Activated CD8-positive, alpha-beta memory T cell treated with anti-CD3 and anti-CD28 coated beads, Interleukin-2, amount 50 U/mL, for 48 hours (primary cell): ENCODE measurements around the gene MRTFB.
"Not testable (repeated sequence)": the region's sequence is repeated elsewhere in the genome, so short reads cannot be mapped to it uniquely, and the experiment has no call there.

Experiments
- DNase-seq: peaks from one replicate; pipeline ENCODE4 v3.0.0-alpha.2; 2020

MRTFB gene, protein sequence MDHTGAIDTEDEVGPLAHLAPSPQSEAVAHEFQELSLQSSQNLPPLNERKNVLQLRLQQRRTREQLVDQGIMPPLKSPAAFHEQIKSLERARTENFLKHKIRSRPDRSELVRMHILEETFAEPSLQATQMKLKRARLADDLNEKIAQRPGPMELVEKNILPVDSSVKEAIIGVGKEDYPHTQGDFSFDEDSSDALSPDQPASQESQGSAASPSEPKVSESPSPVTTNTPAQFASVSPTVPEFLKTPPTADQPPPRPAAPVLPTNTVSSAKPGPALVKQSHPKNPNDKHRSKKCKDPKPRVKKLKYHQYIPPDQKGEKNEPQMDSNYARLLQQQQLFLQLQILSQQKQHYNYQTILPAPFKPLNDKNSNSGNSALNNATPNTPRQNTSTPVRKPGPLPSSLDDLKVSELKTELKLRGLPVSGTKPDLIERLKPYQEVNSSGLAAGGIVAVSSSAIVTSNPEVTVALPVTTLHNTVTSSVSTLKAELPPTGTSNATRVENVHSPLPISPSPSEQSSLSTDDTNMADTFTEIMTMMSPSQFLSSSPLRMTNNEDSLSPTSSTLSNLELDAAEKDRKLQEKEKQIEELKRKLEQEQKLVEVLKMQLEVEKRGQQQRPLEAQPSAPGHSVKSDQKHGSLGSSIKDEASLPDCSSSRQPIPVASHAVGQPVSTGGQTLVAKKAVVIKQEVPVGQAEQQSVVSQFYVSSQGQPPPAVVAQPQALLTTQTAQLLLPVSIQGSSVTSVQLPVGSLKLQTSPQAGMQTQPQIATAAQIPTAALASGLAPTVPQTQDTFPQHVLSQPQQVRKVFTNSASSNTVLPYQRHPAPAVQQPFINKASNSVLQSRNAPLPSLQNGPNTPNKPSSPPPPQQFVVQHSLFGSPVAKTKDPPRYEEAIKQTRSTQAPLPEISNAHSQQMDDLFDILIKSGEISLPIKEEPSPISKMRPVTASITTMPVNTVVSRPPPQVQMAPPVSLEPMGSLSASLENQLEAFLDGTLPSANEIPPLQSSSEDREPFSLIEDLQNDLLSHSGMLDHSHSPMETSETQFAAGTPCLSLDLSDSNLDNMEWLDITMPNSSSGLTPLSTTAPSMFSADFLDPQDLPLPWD

DNA sequence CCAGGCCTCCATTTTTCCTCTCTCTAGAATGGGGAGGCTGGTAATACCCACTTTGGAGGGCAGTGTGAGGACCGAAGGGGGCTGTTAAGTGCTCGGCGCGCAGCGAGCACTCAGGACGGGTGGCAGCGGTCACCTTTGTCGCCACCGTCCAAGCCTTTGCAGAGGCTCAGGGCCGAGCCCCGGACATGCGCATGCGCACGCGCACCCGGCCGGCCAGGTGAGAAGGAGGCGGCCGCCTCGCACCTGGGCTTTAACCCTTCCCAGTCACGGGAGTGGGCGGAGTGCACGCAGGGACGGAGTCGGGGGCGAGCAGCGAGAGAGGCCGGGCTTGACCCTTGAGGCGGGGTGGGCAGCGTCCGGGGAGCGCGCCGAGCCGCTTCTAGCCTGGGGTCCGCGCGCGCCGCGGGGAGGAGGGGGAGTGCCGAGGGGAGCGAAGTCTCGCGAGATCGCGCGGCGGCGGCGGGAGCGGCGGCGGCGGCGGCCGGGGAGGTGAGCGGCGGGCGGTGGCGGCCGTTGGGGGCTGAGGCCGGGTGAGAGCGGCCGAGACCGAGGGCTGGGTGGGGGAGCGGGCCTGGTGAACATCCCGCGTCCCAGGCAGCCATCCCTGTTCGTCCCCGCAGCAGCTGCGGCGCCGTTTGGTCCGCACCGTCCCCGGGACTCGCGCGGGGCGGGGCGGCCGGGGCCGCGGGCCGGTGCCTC, at the start of gene MRTFB:
TSS of gene MRTFB (plus strand) at position 443 of the 699 bp plus-strand sequence. CDS start 69,288 bp downstream, outside the sequence.
- DNase-seq: peak; percentile 92

DNA sequence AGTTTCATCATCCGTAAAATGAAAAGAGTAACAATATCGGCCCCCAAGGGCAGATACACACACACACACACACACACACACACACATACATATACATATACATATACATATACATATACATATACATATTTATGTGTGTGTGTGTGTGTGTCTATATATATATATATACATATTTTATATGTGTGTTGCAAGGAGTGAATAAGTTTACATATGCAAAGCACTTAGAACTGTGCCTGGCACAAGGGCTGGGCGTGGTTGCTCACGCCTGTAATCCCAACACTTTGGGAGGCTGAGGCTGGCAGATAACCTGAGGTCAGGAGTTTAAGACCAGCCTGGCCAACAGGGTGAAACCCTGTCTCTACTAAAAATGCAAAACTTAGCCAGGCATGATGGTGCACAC, 47.6 kb upstream of the MRTFB start:
- not testable (repeated sequence) for DNase-seq

DNA sequence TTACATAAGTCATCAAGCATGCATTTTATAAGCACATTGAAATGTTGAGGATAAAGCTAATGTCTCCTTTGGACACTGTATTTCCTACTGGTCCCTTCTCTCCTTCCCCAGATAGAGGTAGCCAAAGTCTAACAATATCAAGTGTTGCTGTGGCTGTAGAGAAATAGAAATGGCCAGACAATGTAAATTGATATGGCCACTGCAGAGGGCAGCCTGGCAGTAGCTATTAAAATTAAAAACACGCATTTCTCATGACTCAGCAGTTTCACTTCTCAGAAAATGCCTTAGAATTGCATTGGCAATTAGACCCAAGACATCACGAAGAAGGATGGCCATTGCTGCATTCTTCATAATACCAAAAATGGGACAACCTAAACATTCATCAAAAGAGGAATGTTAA, 46.8 kb upstream of the MRTFB start:
- DNase-seq: no peak

DNA sequence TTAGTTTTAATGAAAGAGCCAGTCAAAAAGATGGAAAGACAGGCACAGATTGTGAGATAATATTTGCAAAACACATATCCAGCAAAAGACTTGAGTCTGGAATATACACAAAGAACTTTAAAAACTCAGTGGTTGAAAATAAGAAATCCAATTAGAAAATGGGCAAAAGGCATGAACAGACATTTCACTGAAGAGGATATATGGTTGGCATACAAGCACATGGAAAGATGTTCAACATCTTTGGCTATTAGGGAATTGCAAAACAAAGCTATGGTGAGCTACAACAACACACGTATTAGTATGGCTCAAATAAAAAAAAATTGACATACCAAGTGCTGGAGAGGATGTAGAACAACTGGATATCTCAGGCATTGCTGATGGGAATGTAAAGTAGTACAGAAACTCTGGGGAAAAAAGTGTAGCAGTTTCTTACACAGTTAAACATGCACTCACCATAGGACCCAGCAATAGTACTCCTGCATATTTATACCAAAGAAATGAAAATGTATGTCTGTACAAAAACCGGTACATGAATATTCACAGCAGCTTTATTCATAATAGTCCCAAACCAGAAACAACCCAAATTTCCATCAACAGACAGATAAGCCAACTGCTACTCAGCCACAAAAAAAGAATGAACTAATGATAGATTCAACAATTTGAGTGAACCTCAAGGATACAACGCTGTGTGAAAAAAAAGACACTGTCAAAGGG, 44.4 kb upstream of the MRTFB start:
- no peak for DNase-seq

DNA sequence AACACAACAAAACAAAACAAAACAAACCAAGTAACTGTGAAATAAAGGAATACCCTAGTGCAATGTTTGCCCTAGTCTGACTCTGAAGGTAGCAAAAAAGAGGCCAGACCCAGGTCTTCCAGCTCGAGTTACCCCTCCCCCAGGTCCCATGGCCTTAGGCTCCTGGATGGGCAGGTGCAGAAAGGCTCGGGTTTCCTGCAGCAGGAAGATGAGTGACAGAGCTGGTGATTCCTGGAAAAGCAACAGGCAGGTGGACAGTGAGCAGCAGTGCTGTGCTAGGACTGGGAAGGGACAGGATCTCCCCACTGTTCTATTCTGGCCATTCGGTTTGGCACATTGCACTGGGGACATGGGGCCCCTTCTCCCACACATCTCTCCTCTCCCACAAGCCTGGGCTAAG, 42.9 kb upstream of the MRTFB start:
- DNase-seq: no peak

DNA sequence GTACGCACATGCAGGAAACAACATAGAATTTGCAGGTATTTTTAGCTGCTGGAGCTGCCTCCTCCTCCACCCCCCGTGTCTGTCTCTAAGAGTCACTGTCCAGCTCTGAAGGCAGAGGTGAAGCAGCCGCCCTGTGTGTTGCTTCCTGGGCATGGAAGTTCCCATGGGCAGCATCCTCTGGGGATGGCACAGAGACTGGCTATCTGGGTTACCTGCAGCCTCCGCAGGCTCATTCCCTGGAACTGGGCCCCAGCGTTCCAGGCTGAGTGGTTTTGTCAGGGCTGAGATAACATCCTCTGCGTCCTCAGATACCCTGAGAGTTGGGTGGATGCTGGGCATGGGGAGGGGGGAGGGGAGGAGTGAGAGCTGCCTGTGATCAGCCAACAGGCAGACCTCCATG, 41.5 kb upstream of the MRTFB start:
- DNase-seq: no peak

DNA sequence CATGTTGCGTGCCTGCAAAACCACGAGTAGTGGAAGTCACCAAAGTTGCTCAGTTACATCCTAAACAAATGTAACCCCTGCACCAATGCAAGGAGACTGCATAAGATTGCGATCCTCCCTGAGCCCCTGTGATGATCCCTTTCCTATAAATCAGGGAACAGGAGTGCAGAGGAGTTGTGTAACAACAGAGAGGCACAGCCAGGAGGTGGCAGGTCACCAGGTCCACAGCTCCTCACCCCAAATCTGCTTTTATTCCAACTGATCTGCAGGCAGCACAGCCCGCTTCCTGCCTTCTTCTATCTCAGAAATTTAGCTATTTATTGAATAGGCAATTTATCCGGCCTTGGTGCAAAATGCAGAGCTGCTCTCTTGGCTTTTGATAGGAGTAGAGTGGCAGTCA, 36.0 kb upstream of the MRTFB start:
- no peak for DNase-seq

DNA sequence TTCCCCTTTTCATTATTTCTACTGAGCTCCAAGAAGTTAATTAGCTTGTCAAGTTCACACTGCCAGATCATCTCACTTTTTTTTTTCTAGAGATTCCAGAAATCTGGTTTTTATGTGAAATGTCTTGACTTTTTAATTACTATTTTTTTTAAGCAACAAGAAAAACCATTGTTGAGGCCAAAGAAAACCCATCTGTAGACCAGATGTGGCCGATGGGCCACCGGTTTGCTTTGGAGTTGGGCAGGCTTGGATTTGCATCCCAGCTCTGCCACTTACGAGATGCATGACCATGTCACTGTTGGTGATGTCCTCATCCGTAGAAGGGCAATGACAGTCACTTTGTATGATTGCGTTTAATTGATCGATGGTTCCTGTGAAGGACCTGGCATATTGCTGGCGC, 34.2 kb upstream of the MRTFB start:
- DNase-seq: no peak

DNA sequence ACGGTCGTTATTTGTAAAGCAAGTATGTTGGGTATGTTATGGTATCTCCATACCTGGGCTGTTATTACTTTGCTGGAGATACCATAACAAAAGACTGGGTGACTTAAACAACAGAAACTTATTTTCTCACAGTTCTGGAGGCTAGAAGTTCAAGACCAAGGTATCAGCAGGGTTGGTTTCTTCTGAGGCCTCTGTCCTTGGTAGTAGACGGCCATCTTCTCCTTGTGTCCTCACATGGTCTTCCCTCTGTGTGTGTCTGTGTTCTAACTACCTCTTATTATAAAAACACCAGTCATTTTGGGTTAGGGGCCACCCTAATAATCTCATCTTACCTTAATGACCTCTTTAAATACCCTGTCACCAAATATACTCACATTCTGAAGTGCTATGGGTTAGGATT, 33.2 kb upstream of the MRTFB start:
- no peak for DNase-seq

DNA sequence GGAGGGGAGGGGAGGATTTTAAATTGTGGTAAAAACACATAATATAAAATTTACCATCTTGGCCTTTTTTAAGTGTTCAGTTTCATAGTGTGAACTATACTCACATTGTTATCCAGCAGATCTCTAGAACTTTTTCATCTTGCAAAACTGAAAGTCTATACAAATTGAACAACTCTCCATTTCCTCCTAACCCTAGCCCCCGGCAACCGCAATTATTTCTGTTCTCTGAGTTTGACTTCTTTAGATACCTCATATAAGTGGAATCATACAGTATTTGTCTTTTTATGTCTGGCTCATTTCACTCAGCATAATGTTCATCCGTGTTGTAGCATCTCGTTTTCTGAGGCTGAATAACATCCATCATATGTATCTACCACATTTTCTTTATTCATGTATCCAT, 30.0 kb upstream of the MRTFB start:
- DNase-seq: no peak

DNA sequence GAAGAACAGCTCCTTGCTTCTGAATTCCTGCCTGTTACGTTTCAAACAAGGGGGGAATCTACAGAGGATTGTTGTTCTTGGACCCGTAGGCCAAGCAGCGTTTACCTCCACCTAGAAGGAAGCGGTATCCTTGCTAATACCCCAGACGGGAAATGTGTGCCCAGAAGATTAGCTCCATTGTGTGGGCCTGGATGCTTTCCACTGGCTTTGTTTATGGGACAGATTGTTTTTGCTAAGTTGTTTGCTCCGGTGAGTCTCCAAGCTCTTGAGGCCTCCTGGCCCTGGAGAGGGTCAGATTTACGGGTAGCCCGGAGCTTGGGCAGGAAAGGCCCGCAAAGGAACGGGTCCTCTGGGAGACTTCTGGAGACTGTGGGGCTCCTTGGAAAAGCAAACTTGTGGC, 28.4 kb upstream of the MRTFB start:
- no peak for DNase-seq

DNA sequence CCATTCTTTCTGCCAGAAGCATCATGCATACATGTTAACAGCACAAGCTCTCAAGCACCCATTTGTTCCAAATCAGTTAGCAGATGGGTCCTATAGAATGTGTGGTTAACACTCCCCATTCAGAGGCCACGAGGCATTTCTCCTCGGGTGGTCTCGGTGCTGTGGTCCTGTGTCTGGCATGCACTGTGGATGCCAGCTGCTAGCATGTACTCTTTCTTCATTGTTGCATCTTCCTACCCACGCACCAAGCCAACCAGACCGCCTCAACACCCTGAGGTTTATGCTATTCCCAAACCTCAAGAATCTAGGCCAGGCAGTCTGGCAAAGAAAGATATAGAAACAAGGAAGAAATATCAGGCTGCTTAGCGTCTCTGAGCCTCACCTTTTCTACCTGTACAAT, 27.8 kb upstream of the MRTFB start:
- DNase-seq: no peak

DNA sequence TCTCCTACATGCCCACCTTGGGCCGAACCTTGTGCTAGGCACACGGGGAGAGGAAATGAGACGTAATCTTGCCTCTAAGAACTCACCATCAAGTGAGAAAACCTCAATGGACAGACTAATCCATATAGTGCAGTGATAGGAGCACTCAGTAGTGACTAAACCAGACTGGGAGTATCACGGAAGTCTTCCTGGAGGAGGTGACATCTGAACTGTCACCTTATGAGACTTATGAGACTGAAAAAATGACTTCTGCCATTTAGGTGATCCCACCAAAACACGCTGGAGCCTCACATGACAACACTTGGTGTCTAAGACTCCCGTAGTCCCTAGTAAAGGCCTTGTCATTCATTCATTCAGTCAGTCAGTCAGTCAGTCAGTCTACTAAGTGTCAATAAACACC, 27.3 kb upstream of the MRTFB start:
- DNase-seq: no peak

DNA sequence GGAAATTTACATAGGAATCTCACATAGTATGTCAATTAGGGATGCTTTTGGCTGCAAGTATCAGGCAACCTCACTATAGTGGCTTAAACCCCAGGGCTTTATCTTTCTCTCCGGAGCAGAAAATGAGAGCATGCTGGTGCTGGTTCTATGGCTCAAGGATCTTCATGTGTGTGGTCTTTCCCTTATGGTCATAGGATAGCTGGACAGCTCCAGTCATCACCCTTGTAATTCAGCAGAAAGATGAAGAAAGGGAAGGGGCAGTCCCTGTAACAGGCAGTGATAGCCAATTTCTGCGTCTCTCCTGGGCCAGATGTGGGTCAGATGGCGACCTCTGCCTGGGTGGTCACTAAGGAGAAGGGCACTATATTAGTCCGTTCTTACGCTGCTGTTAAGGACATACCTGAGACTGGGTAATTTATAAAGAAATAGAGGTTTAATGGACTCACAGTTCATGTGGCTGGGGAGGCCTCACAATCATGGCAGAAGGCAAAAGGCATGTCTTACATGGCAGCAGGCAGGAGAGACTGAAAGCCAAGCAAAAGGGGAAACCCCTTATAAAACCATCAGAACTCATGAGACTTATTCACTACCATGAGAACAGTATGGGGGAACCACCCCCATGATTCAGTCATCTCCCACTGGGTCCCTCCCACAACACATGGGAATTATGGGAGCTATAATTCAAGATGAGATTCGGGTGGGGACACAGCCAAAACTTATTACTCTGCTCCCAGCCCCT, 23.8 kb upstream of the MRTFB start:
- not testable (repeated sequence) for DNase-seq

DNA sequence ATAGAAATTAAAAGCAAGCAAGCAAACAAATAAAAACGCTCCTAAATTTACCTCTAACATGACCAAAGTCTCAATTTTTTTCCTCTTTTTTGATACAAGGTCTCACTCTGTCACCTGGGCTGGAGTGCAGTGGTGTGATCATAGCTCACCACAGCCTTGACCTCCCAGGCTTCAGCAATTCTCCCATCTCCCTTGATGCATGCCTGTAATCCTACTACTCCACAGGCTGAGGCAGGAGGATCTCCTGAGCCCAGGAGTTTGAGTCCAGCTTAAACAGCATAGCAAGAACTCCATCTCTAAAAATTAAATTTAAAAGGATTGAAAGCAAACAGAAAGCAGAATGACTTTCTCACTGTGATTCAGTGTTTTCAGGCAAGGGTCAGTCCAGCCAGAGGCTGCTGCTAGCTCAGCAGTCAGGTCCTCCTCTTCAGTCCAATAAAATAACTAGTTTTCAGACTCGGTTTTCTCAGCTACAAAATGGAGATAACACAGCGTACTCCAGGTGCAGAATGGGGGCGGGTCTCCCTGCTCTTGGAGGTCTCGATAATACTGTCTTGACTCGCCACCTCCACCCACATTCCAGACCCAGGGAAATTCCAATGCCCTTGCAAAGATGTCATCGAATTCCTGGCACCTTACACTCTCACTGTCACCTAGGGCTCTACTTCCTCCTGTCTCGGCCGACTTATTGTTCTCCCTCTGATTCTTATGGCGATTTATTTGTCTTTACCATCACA, 20.7 kb upstream of the MRTFB start:
- no peak for DNase-seq

DNA sequence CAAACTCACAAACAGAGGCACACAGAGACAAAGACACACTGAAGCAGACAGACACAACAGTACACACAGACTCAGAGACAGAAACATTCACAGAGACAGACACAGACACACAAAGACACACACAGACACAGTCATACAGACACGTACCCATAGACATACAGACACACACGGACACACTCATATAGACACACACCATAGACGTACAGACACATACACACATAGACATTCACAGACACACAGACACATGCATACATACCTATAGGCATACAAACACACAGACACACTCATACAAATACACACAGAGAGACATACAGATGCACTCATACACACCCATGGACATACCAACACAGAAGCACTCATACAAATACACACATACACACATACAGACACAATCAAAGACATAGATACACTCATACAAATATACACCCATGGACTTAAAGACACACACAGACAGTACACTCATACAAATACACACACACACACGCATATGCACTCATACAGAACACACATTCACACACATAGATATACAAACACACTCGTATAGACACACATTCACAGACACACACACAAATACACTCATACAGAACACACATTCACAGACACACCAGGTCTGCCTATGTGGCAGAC, 19.9 kb upstream of the MRTFB start:
- DNase-seq: no peak

DNA sequence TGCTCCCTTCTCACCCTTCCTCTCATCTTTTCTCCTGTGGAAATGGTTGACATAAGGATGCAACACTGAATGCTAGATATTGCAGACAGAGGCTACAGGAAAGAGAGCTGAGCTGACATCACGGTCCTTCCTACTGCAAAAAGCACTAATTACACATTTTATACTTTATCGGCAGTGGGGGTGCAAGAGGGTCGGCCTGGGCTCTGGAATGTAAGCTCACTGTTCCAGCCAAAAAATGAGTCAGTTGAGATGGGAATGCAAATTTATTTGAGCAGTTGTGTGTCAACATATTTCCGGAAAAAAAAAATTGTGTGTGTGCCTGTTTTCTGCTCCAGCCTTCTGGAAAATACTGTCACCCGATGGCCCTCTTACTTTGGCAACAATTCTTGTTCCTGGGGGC, 14.1 kb upstream of the MRTFB start:
- no peak for DNase-seq

DNA sequence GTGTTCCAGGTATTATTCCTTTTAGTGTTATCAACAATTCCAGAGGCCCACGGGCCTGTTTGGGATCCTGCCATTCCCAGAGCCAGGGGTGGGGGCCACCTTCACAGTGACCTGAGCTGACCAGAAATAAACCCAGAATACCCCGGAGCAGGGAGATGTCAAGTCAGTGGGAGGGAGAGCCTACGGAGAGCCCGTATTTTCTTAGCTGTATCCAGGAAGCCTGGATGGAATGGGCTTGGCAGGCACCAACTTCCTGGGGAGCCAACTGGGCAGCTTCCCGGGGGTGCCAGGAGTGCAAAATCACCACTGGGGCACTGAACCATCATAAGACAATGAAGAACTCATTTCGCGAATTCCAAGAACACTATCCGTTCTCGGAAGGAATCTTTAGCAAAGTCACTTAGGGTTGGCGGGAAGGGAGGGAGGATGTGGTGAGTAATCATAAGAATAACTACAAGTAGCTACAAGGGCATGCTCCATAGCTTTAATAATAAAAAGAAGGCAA, 13.2 kb upstream of the MRTFB start:
- no peak for DNase-seq

DNA sequence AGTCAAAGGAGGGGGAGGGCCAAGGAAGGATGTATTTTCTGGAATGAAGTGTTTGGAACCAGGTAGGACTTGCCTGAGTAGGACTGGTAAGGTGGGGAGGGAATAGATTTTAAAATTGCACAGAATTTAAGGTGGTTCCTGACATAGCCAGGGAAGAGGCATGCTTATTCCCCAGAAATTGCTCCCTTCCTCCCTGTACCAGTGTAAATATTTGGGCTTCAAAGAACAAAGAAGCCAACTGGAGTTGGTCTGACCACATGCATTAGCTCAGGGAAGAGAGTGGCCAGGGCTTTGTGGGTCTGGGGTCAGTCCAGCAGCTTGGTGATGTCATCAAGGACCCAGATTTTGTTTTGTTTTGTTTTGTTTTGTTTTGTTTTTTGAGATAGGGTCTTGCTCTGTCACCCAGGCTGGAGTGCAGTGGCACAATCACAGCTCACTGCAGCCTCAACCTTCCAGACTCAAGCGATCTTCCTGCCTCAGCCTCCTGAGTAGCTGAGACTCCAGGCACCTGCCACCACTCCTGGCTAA, 9.3 kb upstream of the MRTFB start:
- no peak for DNase-seq

DNA sequence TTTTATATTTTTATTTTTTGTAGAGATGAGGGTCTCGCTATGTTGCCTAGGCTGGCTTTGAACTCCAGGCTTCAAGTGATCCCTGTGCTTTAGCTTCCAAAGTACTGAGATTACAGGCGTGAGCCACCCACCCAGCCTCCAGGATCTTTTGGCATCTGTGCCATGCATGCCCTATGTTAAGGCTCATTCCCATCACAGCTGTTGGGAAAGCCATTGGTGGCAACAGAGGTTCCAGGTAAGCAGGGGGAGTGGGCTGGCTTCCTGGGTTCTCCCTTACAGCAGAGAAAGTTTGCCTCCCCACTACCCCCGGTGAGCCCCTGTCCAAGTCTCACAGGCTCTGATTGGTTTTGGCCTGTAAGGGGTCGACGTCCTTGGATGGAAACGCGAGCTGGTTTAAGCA, 8.9 kb upstream of the MRTFB start:
- DNase-seq: no peak
